Mucosa of gallbladder (tissue), 1 donor: ENCODE data around the gene ERMN. TPM values are rescaled to one million over a fixed set of nuclear protein-coding genes. Genes with fewer than 3 reads are reported as not detected.

ENCODE experiments used
- DNase-seq: peaks from one replicate; pipeline ENCODE4 v3.0.0-alpha.2; 2020; ENCODE audit warnings: low spot score
- total RNA-seq: library from RNA; stranded (reverse); gene quantifications from one replicate; pipeline ENCODE4 v1.2.1, GENCODE V29; 2021
- donor health status: DM: no; HTN: no; CAD: no.

Gene ERMN
- total RNA-seq, 1 donor from 2014 or later = not detected

DNA sequence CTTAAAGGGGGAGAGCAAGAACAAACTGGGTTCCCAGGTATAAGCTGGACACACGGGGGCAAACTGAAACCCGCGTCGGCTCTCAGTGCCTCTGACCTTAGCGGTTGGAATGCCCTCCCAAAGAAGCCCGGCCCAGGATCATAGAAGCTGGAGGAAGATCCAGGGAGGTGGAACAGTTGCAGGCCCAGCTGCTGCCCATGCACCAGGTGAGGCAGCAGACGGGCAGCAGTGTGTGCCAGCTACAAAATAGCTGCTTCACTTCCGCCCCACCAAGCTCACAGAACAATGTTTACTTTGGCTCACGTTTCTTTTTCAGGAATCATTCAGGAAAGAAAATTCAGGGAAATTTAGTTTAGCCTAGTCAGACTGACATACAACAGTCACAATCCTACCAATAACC lies 3.9 kb upstream of the ERMN start:
- DNase-seq = peak; percentile 36

DNA sequence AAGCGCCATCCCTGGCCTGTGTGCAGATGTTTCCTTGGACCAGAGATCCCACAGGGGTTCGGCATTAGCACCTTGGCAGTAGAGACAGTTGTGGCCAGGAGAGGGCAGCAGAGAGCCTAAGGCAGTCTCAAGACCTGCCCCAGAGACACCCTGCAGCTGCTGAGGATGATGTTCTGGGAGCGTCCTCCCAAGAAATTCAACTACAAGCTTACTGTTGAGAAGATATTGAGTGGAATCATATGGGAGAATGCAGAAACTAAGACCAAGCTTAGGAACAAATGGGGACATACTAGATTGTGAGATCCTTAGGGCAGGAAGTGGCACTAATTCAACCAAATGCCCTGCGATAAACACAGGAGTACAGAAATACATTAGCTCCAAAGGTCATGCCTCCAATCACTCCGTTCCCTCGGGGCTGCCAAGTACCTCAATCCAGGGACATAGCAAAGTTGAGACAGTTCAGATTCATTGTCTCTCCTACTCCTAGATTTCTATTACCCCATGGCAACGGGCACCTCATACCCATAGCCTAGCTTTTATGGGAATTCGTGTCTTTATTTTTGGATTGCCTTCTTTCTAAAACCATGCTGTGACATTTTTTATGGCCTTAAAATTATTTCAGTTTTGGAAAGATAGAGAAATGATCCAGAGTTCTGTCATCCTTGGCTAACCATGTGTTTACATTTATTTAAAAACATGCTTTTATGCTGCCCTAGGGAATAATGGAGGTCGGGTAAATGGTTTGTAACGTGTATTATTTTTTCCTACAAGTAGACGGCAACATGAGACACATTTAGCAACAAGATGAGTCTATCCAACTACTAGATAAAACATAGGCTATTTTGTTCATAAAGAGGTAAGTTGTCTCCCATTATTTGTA lies 2.2 kb upstream of the ERMN start:
- peak; percentile 73 for DNase-seq

DNA sequence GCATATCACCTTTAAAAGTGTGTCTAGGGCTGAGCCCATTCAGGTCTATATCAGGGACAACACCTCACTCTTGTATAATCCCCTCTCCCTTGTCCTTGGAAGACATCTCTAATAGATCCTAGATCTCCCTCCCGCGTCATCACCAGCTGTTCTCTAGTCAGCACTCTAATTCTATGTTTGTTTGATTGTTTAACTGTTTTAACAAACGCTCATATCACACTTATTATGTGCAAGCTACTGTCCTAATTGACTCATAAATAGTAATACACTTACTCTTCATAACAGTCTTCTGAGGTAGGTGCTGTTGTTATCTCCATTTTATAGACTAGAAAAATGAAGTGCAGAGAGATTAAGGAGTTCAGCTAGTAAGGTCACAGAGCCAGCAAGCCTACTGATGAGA lies 1.6 kb upstream of the ERMN start:
- DNase-seq = no peak

DNA sequence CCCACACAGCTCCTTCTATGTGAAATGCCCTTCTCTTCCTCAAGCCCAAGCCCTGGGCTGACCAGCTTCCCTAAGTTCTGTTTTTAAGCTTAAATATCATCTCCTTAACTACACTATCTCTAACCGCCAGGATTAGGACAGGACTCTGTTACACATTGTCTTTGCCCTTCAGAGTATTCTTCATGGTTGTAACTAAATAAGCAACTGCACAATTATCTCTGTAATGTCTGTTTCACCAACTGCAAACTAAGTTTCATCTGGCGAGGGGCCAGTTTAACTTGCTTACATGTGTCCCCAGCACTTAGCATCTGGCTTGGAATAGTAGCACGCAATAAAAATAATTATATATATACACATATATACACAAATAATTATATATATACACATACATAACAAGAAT lies 1.1 kb upstream of the ERMN start:
- no peak for DNase-seq

DNA sequence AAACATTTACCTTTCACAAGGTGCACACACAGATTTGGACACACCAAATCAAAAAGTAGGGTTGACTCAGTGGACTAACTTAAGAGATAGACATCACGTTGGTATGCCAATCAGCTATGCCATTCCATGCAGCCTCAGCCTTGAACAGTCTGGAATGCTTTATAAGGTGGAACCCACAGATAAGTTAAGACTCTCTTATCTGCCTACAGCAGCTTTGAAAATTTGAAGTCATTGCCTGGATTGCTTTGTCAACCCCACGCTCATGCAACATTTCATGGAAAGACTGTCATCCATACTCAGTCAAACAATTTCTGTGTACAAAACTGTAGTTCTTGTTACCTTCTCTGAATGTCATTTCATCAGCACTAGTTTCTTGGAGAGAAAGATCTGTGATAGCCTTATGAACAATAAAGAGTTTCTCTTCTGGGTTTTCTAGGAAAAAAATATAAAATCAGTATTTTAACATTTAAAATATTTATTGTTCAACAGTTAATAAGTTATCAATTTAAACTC lies 1.2 kb downstream of the ERMN start:
- DNase-seq = no peak

DNA sequence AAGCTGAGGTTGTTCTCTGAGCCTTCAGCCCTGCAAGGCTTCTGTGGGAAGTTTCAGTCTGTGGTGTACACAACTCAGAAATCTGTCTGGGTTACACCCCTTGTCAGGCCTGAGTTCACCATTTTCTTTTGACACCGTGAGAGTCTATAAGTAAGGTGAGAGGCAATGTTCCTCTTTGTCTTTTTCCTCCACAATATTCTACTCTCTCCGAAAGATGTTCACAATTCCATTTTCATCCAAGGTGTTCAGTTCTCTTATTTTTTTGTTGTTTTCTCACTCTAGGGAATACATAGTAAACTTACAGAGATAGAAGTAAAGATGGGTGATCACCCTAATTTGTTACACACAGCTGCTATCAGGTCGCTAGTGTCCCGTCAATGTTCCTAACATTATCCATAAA lies 3.2 kb downstream of the ERMN start:
- no peak for DNase-seq

DNA sequence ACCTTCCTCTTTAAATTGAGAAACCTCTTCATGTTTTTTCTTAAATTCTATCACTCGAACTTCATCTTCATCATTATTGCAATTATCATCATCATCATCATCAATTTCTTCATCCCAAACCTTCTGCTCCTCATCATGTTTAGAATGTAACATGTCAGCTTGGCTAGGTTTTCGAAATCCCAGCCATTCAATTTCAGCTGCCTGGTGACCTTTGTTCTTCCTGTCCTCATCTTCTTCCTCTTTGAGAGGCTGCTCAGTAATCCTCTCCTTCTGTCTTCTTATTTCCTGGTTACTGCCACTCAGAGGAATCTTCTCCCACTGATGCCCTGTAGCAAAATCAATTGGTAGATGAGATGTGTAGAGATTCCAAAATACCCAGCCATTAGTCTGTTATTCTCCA lies 4.2 kb downstream of the ERMN start:
- no peak for DNase-seq

DNA sequence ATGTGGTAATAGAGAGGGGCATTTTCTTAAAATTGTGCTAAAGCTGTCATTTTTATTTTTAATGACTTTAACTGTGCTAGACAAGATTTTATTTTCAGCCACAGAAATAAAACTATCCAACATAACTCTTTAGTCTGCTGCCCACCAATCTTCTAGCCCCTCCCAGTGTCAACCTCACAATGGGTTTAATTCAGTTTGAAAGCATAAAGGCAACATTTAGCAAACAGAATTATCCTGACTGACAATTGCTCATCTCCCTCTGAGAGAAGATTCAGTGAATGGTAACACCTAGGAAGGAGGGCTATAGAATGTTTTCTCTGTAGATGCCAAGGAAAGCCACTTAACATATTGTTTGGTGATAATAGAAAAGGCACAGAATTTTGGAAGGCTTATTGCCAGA lies 5.2 kb downstream of the ERMN start:
- DNase-seq = no peak

DNA sequence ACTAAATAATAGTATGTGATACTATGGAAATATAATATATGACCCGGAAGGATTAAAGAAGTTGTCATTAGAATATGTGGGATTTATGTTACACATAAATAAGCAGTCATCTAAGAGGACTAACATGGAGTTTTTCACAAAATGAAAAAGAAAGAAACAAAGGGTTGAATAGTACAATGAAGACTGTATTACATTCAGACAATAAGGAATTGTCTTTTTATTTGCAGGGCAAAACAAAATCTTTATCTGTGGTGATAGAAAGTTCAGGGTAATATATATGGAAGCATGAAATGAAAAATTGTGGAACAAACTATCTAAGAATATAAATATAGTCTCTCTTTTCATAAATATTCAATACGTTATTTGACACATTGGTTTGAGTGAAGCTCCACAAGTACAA lies 5.8 kb downstream of the ERMN start:
- no peak for DNase-seq

DNA sequence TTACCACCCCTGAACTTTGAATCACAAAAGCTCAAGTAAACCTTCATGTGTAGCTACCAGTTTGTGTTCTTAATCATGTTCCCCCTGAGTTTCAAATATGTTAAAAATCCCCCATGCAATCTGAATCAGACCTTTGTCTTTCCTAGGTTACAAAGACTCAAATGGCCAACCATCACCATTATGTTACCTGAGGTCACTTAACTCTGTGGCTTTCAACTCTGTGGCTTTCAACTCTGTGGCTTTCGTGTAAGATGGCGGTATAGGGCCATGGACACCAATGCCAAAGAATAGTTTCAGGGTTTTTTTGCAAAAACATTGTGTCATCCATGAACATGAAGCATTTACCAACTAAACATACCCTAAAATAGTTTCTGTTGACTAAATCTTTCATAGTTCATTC lies 6.7 kb downstream of the ERMN start:
- no peak for DNase-seq

DNA sequence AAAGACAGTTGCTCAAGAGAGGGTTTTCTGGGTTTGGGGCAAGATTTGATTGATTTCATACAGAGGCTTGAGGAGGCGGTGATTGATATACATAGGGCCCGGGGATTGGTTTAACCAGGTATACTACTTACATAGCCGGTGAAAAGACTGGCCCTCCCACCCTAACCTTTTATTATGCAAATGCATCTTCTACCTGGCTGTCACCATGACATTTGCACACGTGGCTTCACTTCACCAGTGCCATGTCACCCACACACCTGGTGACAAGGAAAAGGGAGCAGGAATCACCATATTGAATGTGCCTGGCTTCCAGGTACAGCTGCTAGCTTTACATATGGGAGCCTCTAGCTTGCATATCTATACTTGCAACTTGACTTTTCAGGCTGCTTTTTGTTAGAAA lies 9.7 kb downstream of the ERMN start:
- DNase-seq = no peak

DNA sequence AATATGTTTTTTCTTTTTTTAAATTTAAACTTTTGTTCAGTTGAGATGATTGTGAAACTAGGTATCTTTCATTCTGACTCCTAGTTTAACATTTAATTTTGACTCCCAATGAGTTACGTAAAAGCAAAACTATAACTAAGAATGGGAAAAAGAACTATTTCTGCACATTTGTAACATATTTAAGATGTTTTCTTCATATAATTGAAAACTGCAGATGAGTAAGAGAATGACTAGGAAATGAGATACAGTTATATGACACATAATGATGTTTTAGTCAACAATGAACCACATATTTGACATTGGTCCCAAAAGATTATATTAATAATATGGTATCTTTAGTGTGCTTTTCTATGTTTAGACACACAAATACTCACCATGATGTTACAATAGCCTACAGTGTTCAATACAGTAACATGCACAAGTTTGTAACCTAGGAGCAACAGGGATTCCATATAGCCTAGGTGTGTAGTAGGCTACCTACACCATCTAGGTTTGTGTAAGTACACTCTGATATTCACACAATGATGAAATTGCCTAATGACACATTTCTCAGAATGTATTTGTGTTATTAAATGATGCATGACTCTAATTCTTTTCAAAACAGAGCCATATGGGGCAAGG lies 12.6 kb downstream of the ERMN start:
- DNase-seq = no peak

DNA sequence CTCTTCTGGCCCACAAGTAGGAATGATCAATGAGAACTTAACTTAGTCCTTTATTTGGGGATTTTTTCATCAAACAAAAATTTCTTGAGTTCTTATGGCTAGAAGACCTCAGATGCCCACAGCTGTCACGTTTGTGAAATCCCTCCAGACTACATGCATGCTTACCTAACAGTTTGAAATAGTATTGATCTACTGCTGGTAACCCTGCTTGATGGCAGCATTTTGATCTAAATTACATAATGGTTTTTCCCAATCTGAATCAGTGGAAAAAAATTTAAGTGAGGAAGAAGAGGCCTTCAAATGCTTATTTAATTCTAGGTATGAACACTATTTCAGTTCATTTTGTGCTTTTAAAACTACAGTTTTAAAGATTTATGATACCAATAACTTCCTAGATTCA lies 13.9 kb downstream of the ERMN start:
- no peak for DNase-seq

DNA sequence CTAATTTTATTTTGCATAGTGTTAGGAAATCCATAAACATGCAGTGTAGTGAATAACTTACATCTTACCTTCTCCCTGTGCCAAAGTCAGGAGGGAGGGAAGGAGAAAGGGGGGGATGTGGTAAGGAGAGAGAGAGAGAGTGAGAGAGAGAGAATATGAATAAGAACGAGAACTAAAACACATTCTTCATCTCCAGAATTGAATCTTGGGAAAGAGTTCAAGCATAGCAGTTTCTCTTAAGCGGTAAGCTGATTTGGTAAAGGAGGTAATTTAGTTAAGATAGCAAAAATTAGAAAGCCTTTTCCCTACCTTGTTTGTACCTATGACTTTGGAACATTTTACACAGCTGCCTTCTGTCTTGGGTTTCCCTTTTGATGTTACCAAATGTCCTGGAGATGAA lies 15.7 kb downstream of the ERMN start:
- DNase-seq = no peak

DNA sequence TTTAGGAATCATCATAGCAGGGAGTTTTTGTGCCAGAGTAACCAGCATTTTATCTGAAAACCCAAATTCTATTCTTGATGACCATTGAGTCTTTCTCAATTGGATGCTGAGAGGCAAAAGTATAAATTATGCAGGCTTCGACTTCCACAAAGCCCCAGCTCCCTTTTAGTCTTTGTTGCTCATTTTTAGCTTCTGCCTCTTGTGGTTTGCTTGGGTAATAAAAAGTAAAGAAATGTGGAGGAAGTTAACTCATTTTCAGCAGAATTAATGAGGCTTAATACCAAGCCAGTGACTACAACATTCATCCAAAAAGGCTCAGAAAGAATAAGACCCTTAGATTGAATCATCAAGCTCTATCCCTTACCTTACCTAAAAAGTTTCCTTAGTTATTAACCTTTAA lies 18.6 kb downstream of the ERMN start:
- no peak for DNase-seq

DNA sequence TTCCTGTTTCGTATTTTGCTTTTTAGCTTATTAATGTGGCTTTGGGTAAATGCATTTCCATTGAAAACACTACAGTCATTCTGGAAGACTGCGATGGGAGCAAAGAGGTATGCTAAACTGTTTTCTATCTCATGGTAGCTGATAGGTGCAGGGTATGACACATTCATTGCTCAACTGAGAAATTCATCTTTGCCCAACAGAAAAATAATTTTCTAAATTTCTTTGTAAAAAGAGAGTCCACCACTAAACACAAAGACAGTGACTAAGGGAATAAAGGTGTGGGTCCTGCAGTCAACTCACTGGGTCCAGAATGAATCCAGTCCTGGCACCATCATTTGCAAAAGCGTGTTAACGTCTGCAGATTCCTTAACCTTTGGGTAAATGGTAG lies 19.9 kb downstream of the ERMN start:
- DNase-seq = no peak

DNA sequence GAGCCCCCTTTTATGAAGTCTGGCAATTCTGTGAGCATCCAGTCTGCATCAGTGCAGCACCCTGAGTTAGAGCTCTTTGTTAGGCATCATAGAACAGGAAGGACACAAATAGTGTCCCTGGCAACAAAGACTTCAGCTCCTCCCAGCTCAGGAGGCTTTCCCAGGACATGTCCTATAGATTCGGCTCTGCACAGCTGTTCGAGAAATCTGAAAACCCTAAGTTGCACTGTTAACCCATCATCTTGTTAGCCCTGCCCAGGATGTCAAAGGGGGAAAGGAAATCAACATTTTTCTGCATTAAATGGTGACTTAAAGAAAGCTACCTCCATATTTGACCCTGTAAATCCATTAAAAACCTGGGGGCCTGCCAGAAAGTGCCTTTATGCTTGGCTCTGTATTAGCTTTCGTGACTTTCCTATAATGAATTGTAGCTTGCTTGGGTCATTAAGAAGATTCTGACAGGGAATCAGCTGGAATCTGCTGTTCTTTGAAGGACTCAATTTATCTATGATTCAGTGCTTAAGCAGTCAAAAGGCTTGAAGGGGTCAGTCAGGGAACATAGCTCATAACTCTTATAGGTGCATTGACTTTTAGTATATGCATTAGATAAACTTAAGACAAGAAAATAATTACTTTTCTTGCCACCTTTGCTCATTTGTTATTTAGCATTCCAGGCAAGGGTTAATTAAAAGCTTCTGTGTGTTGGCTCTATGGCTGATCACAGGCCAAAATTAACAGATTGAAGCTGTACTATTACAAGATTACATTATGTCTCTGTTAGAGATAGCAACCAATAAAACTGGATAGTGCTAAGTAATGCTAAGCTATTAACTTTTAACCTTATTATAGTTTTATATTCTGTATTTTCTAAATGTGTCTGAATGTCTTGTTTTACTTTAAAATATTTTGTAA lies 20.6 kb downstream of the ERMN start:
- no peak for DNase-seq

DNA sequence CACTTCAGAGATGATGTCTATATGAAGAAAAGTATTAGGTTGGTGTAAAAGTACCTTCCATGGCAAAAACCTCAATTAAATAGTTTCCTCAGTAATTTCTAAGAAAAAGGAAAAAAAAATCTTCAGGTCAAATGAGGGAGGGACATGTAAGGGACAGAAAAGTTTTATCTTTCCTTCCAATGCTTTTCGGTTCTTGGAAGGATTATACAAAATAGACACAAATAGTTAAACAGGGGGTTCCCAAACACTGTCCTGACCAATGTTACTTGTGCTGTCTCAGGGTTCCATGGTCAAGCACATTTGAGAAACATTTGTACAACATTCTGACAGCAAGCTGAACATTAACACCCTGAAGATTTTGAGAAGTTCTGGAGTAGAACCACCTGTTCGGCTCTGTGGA lies 22.0 kb downstream of the ERMN start:
- DNase-seq = no peak

DNA sequence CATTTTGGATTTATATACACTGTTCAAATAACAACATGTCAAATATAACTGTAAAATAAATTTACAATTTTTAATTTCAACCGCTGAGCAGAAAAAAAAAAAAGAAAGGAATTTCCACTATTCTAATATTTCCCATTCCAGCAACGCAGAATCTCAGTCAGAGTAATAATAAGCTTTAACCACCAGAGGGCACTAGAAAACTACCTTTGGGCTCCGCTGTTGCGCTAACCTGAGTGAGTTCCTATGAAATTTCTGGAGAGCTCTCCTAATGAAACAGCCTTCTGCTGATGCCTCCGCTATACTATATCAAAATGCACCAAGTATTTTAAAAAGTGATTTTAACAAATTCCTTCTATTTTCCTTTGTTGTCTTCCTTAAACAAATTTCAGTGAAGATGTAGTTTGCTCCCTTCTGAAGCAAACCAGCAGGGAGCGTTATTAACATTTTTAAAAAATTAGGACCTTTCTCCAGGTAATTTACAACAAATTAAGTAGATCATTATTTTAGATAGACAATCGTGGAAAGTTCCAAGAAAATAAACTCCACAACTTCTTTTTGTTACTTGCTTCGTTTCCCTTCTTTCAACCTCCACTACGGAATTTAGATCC lies 23.0 kb downstream of the ERMN start:
- no peak for DNase-seq

DNA sequence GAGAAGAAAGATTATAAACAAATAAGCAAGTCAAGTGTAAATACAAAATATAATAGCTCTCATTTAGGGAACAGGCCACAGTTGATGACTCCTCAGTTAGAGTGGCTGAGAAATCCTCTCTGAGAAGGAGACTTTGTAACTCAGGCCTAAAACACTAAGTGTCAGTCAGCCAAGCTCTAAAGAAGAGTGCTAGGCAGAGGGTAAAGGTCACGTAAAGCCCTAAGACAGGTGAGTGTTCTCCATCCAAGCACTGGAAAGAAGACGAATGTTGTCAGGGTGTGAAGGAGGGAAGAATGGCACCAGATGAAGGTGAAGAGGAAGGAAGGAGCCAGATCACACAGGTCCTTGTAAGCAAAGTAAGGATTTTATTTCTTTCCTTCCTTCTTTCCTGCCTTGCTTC lies 24.3 kb downstream of the ERMN start:
- DNase-seq = no peak

DNA sequence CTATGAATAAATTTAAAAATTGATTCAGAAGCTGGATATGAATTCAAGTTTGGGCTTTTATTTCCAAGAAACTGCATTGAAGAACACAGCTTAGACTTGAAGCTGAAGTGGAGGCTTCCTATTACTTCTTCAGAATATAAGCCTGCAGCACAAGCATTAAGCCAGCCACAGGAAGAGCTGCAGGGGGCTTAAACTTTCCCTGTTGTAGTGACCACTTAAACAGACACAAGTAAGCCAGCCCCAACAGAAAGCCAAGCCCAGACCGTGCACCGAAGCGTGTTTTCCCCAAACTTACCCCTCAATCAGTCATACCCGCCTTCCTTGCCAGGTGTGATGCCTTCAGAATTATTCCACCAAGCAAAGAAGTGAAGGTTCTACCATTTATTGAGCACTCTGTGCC lies 28.7 kb downstream of the ERMN start:
- DNase-seq = no peak

DNA sequence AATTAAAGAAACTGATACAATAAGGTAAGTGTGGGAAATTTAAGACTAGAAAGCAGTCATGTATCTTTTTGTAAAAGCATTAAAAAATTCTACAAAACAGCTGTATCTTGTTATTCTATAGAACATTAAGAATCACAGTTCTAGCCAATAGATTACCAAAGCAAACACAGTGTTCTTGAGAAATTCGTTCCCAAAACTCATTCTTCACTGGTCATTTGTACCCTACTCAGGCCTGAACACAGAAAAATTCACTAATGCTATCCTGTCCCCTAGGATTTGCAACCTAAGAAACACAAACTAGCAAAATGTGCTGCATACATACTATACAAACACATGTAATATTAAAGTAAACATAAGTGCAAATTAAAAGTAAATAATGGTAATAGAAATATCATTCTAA lies 29.1 kb downstream of the ERMN start:
- DNase-seq = no peak
